ENCODE measurements around the gene ENTPD3. TPM values are rescaled to one million over a fixed set of nuclear protein-coding genes. Genes with fewer than 3 reads are reported as not detected.

ENTPD3 gene
- total and polyA plus RNA-seq, 2 donors from 2014 or later = 1.1 TPM

GRCh38 chr3:40476478-40477470, 89.8 kb downstream of the ENTPD3 start, which contains the start of gene ZNF619:
Gene ZNF619 (plus strand): TSS chr3:40477122. CDS start chr3:40477980, 858 bp downstream.
- peaks cover 0 to 5% (median 0%) of the 10 kb centered on the region in 3 donors for H3K36me3 ChIP-seq (ENCODE audit: control insufficient read depth in 2 of 3, insufficient read depth in 3 of 3, low read length in 3 of 3)
- peaks cover 0 to 6% (median 0%) of the 10 kb centered on the region in 3 donors for H3K4me1 ChIP-seq (ENCODE audit: control insufficient read depth in 2 of 3, insufficient read depth in 2 of 3, low read depth in 1 of 3, low read length in 3 of 3)
- peak; percentile 73 to 90 (median 84) for DNase-seq
- no peaks in the 10 kb centered on the region for H3K27me3 ChIP-seq (ENCODE audit: control insufficient read depth, insufficient read depth, low read length)
- peak within 1 kb of the TSS; percentile 43 to 93 (median 44) for H3K9ac ChIP-seq (ENCODE audit: low read length in 3 of 3)
- peak within 1 kb of the TSS in 1 of 2 donors; percentile 23 for H3K27ac ChIP-seq (ENCODE audit: low read depth in 2 of 2, low read length in 2 of 2)
- FAIRE-seq = no peak
- H3K4me3 ChIP-seq (ENCODE audit: low read length in 3 of 3) = peak within 1 kb of the TSS; percentile 58 to 96 (median 67)
- no peaks in the 10 kb centered on the region for H3K9me3 ChIP-seq (ENCODE audit: control insufficient read depth in 2 of 3, insufficient read depth in 1 of 3, low read length in 3 of 3)
- intact Hi-C loops (cut with DNase I) = no loop called here
- TF ChIP-seq CTCF (IDR thresholded peaks at IDR 0.05; ENCODE audit: borderline replicate concordance, extremely low read depth, insufficient read depth) = no peak

- FAIRE-seq (no peak), DNase-seq (no peak)
- H3K4me1 ChIP-seq (ENCODE audit: control insufficient read depth in 2 of 3, insufficient read depth in 2 of 3, low read depth in 1 of 3, low read length in 3 of 3) = peaks cover 0 to 6% (median 0%) of the 10 kb centered on the region in 3 donors
- no peak for TF ChIP-seq CTCF (IDR thresholded peaks at IDR 0.05; ENCODE audit: borderline replicate concordance, extremely low read depth, insufficient read depth)
- peaks cover 0 to 5% (median 0%) of the 10 kb centered on the region in 3 donors for H3K36me3 ChIP-seq (ENCODE audit: control insufficient read depth in 2 of 3, insufficient read depth in 3 of 3, low read length in 3 of 3)
- intact Hi-C loops (cut with DNase I) = no loop called here
- H3K27me3 ChIP-seq (ENCODE audit: control insufficient read depth, insufficient read depth, low read length) = no peaks in the 10 kb centered on the region
- no peak overlapping the region for H3K27ac ChIP-seq (ENCODE audit: low read depth in 2 of 2, low read length in 2 of 2)
- peak overlapping the region; percentile 43 to 93 (median 44) for H3K9ac ChIP-seq (ENCODE audit: low read length in 3 of 3)
- H3K9me3 ChIP-seq (ENCODE audit: control insufficient read depth in 2 of 3, insufficient read depth in 1 of 3, low read length in 3 of 3) = no peaks in the 10 kb centered on the region
- H3K4me3 ChIP-seq (ENCODE audit: low read length in 3 of 3) = peak overlapping the region; percentile 58 to 96 (median 67)
Measured at GRCh38 chr3:40477666-40478065, 90.7 kb downstream of the ENTPD3 start.

Other genes with a start within 250 kb of the ENTPD3 start
- gene EIF1B, start 77.5 kb upstream of the ENTPD3 start, total RNA-seq = 48.3 TPM
- gene EIF1B, start 77.5 kb upstream of the ENTPD3 start, polyA plus RNA-seq (ENCODE audit: insufficient read depth, low read depth, low replicate concordance) = 97.8 TPM
- 1,497 TPM for gene RPL14, start 70.2 kb downstream of the ENTPD3 start, total RNA-seq
- gene RPL14, start 70.2 kb downstream of the ENTPD3 start, polyA plus RNA-seq (ENCODE audit: insufficient read depth, low read depth, low replicate concordance) = 778 TPM
- 9.0 TPM for gene ZNF619, start 89.9 kb downstream of the ENTPD3 start, total RNA-seq
- gene ZNF619, start 89.9 kb downstream of the ENTPD3 start, polyA plus RNA-seq (ENCODE audit: insufficient read depth, low read depth, low replicate concordance) = 1.4 TPM
- gene ZNF620, start 118.9 kb downstream of the ENTPD3 start, total RNA-seq = 6.9 TPM
- gene ZNF620, start 118.9 kb downstream of the ENTPD3 start, polyA plus RNA-seq (ENCODE audit: insufficient read depth, low read depth, low replicate concordance) = 2.8 TPM
- gene ZNF621, start 137.8 kb downstream of the ENTPD3 start, total RNA-seq = 25.4 TPM
- 6.9 TPM for gene ZNF621, start 137.8 kb downstream of the ENTPD3 start, polyA plus RNA-seq (ENCODE audit: insufficient read depth, low read depth, low replicate concordance)

All from kidney (tissue), 14 donors.